HEK293 (cell line): Measurements from ENCODE around the gene INSL4.

ENCODE experiments used
- CTCF ChIP-seq: fragments of 450-650 bp; formaldehyde crosslinking; IDR thresholded peaks from 2 replicates; pipeline ENCODE4 v1.5.1; 2016; ENCODE audit warnings: missing biosample characterization, missing genetic modification characterization
- TCF7L2 ChIP-seq: IDR thresholded peaks from 2 replicates; pipeline ENCODE4 v1.6.1; 2011; ENCODE audit warnings: low read depth, mild to moderate bottlenecking, inconsistent platforms, low read length, moderate library complexity, borderline replicate concordance
- ZBTB21 ChIP-seq: fragments of 450-650 bp; formaldehyde crosslinking; IDR thresholded peaks from 2 replicates; pipeline ENCODE4 v1.5.1; 2017; ENCODE audit warnings: missing biosample characterization, missing genetic modification characterization
- ZNF292 ChIP-seq: fragments of 450-650 bp; formaldehyde crosslinking; IDR thresholded peaks from 2 replicates; pipeline ENCODE4 v1.5.1; 2016; ENCODE audit warnings: low read depth, missing biosample characterization, missing genetic modification characterization, borderline replicate concordance
- ZNF530 ChIP-seq: fragments of 450-650 bp; formaldehyde crosslinking; IDR thresholded peaks from 2 replicates; pipeline ENCODE4 v1.5.1; 2016; ENCODE audit warnings: low read depth, missing biosample characterization, missing genetic modification characterization
- ZNF544 ChIP-seq: fragments of 450-650 bp; formaldehyde crosslinking; IDR thresholded peaks from 2 replicates; pipeline ENCODE4 v1.5.0; 2017; ENCODE audit warnings: missing biosample characterization, missing genetic modification characterization
- ZNF777 ChIP-seq: fragments of 450-650 bp; formaldehyde crosslinking; IDR thresholded peaks from 2 replicates; pipeline ENCODE4 v1.5.1; 2017; ENCODE audit warnings: missing biosample characterization, missing genetic modification characterization, borderline replicate concordance
- TF ChIP-seq, protein P1 (sequence below): fragments of 450-650 bp; formaldehyde crosslinking; IDR thresholded peaks from 2 replicates; pipeline ENCODE4 v1.5.1; 2016; ENCODE audit warnings: missing biosample characterization, missing genetic modification characterization
- TF ChIP-seq, protein P2 (sequence below): fragments of 450-650 bp; formaldehyde crosslinking; IDR thresholded peaks from 2 replicates; pipeline ENCODE4 v1.5.1; 2016; ENCODE audit warnings: missing biosample characterization, missing genetic modification characterization, borderline replicate concordance

DNA sequence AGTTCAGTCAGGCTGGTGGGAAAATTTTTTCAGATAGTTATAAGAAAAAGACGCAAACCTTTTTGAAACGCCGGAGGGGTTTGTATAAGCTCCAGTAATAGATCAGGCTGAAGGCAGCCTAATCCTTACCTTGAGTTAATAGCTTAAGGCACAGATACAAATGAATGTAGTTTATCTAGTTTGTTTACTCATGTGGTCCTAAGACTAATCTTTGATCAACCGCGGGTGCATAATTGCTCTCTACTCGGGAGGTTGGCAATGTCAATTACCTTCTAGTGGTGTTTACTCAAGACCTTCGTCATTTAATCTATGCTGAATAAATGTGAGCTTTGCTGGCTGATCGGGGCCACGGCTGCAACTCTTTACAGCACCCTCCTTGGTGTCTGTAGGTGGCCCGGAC is 665 bp upstream of the INSL4 start:
- TF ChIP-seq ZNF292 (tag by site-specific recombination) = no peak
- no peak for TF ChIP-seq CTCF (tag by site-specific recombination)
- TF ChIP-seq ZBTB21 (tag by site-specific recombination) = no peak
- TF ChIP-seq, protein P1, sequence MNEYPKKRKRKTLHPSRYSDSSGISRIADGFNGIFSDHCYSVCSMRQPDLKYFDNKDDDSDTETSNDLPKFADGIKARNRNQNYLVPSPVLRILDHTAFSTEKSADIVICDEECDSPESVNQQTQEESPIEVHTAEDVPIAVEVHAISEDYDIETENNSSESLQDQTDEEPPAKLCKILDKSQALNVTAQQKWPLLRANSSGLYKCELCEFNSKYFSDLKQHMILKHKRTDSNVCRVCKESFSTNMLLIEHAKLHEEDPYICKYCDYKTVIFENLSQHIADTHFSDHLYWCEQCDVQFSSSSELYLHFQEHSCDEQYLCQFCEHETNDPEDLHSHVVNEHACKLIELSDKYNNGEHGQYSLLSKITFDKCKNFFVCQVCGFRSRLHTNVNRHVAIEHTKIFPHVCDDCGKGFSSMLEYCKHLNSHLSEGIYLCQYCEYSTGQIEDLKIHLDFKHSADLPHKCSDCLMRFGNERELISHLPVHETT (tag by site-specific recombination) = no peak
- TF ChIP-seq ZNF777 = no peak
- peak; percentile 35; the same call in 1 of the 2 replicates for TF ChIP-seq TCF7L2
- TF ChIP-seq ZNF530 (tag by site-specific recombination) = no peak
- TF ChIP-seq ZNF544 (tag by site-specific recombination) = no peak
- TF ChIP-seq, protein P2, sequence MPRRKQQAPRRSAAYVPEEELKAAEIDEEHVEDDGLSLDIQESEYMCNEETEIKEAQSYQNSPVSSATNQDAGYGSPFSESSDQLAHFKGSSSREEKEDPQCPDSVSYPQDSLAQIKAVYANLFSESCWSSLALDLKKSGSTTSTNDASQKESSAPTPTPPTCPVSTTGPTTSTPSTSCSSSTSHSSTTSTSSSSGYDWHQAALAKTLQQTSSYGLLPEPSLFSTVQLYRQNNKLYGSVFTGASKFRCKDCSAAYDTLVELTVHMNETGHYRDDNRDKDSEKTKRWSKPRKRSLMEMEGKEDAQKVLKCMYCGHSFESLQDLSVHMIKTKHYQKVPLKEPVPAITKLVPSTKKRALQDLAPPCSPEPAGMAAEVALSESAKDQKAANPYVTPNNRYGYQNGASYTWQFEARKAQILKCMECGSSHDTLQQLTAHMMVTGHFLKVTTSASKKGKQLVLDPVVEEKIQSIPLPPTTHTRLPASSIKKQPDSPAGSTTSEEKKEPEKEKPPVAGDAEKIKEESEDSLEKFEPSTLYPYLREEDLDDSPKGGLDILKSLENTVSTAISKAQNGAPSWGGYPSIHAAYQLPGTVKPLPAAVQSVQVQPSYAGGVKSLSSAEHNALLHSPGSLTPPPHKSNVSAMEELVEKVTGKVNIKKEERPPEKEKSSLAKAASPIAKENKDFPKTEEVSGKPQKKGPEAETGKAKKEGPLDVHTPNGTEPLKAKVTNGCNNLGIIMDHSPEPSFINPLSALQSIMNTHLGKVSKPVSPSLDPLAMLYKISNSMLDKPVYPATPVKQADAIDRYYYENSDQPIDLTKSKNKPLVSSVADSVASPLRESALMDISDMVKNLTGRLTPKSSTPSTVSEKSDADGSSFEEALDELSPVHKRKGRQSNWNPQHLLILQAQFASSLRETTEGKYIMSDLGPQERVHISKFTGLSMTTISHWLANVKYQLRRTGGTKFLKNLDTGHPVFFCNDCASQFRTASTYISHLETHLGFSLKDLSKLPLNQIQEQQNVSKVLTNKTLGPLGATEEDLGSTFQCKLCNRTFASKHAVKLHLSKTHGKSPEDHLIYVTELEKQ = no peak
